Adipocyte (in vitro differentiated cells): ENCODE results near the gene LRRC47.
"Not testable (repeated sequence)": the region's sequence is repeated elsewhere in the genome, so short reads cannot be mapped to it uniquely, and the experiment has no call there.

ENCODE experiments used
- DNase-seq: peaks from one replicate; pipeline ENCODE4 v3.0.0-alpha.2; 2015; ENCODE audit warnings: low read depth
- H3K27me3 ChIP-seq: replicated peaks from 2 replicates; pipeline ENCODE4 v1.7.0; 2013; ENCODE audit warnings: mild to moderate bottlenecking, low read length, moderate library complexity; ENCODE audit not compliant: control insufficient read depth, insufficient read depth
- H3K36me3 ChIP-seq: 2 replicates; pipeline ENCODE4 v1.7.0; 2013; ENCODE audit warnings: low read length, mild to moderate bottlenecking, moderate library complexity; ENCODE audit not compliant: control insufficient read depth, insufficient read depth, severe bottlenecking
- H3K4me1 ChIP-seq: 2 replicates; pipeline ENCODE4 v1.7.0; 2013; ENCODE audit warnings: mild to moderate bottlenecking, low read length, moderate library complexity; ENCODE audit not compliant: control insufficient read depth, insufficient read depth
- H3K4me3 ChIP-seq: 2 replicates; pipeline ENCODE4 v1.7.0; 2013; ENCODE audit warnings: mild to moderate bottlenecking, low read length, moderate library complexity
- H3K9ac ChIP-seq: 2 replicates; pipeline ENCODE4 v1.7.0; 2013; ENCODE audit warnings: mild to moderate bottlenecking, low read length, moderate library complexity
- H3K9me3 ChIP-seq: 2 replicates; pipeline ENCODE4 v1.7.0; 2013; ENCODE audit warnings: mild to moderate bottlenecking, low read length, moderate library complexity; ENCODE audit not compliant: control insufficient read depth

Gene LRRC47

GRCh38 chr1:3814771-3815561, 18.7 kb upstream of the LRRC47 start:
- Histone ChIP-seq H3K4me3 (no peak overlapping the region), H3K9me3 (no peaks in the 10 kb centered on the region), H3K36me3 (peaks cover 37% of the 10 kb centered on the region), H3K4me1 (no peaks in the 10 kb centered on the region), H3K27me3 (no peaks in the 10 kb centered on the region), H3K9ac (no peak overlapping the region)
- no peak for DNase-seq

- Histone ChIP-seq H3K9ac (no peak overlapping the region), H3K27me3 (no peaks in the 10 kb centered on the region), H3K9me3 (no peaks in the 10 kb centered on the region), H3K4me3 (no peak overlapping the region), H3K36me3 (peaks cover 28% of the 10 kb centered on the region), H3K4me1 (no peaks in the 10 kb centered on the region)
- DNase-seq = no peak
Observed at GRCh38 chr1:3814065-3814464, 17.8 kb upstream of the LRRC47 start.

GRCh38 chr1:3811595-3811911, 15.3 kb upstream of the LRRC47 start:
- Histone ChIP-seq H3K4me3 (no peak overlapping the region), H3K4me1 (no peaks in the 10 kb centered on the region), H3K36me3 (peaks cover 25% of the 10 kb centered on the region), H3K9me3 (no peaks in the 10 kb centered on the region), H3K9ac (no peak overlapping the region), H3K27me3 (no peaks in the 10 kb centered on the region)
- no peak for DNase-seq

- H3K4me1 ChIP-seq, H3K27me3 ChIP-seq, H3K9me3 ChIP-seq, H3K4me3 ChIP-seq, DNase-seq, H3K9ac ChIP-seq: not testable (repeated sequence)
- peaks cover 17% of the 10 kb centered on the region for H3K36me3 ChIP-seq
Observed at GRCh38 chr1:3810149-3810761, 14.0 kb upstream of the LRRC47 start.

GRCh38 chr1:3809680-3810079, 13.4 kb upstream of the LRRC47 start:
- DNase-seq = no peak
- Histone ChIP-seq H3K9ac (no peak overlapping the region), H3K36me3 (peaks cover 11% of the 10 kb centered on the region), H3K27me3 (no peaks in the 10 kb centered on the region), H3K9me3 (no peaks in the 10 kb centered on the region), H3K4me1 (no peaks in the 10 kb centered on the region), H3K4me3 (no peak overlapping the region)

GRCh38 chr1:3807769-3808168, 11.5 kb upstream of the LRRC47 start:
- Histone ChIP-seq H3K4me3 (no peak overlapping the region), H3K9me3 (no peaks in the 10 kb centered on the region), H3K27me3 (peaks cover under 1% of the 10 kb centered on the region), H3K36me3 (no peaks in the 10 kb centered on the region), H3K4me1 (peaks cover 11% of the 10 kb centered on the region), H3K9ac (no peak overlapping the region)
- no peak for DNase-seq

GRCh38 chr1:3805038-3805437, 8.7 kb upstream of the LRRC47 start:
- DNase-seq = no peak
- no peak overlapping the region for H3K4me3 ChIP-seq
- no peaks in the 10 kb centered on the region for H3K36me3 ChIP-seq
- peaks cover 17% of the 10 kb centered on the region for H3K27me3 ChIP-seq
- H3K4me1 ChIP-seq = peaks cover 11% of the 10 kb centered on the region
- H3K9me3 ChIP-seq = no peaks in the 10 kb centered on the region
- no peak overlapping the region for H3K9ac ChIP-seq

- not testable (repeated sequence) for H3K9me3 ChIP-seq, H3K9ac ChIP-seq, DNase-seq, H3K4me3 ChIP-seq, H3K36me3 ChIP-seq
- Histone ChIP-seq H3K4me1 (peaks cover 11% of the 10 kb centered on the region), H3K27me3 (peaks cover 21% of the 10 kb centered on the region)
Observed at GRCh38 chr1:3804627-3804944, 8.3 kb upstream of the LRRC47 start.

GRCh38 chr1:3803905-3804626, 7.8 kb upstream of the LRRC47 start:
- no peak for DNase-seq

GRCh38 chr1:3800795-3801194, 4.5 kb upstream of the LRRC47 start:
- Histone ChIP-seq H3K4me1 (peaks cover 20% of the 10 kb centered on the region), H3K27me3 (peaks cover 22% of the 10 kb centered on the region)
- not testable (repeated sequence) for H3K4me3 ChIP-seq, DNase-seq, H3K36me3 ChIP-seq, H3K9me3 ChIP-seq, H3K9ac ChIP-seq

More at GRCh38 chr1:3803905-3804626, 7.8 kb upstream of the LRRC47 start:
- Histone ChIP-seq H3K4me3 (no peak overlapping the region), H3K4me1 (peaks cover 11% of the 10 kb centered on the region), H3K9ac (no peak overlapping the region), H3K36me3 (no peaks in the 10 kb centered on the region), H3K9me3 (no peaks in the 10 kb centered on the region), H3K27me3 (peaks cover 22% of the 10 kb centered on the region)

- no peaks in the 10 kb centered on the region for H3K36me3 ChIP-seq
- no peaks in the 10 kb centered on the region for H3K9me3 ChIP-seq
- no peak for DNase-seq
- no peak overlapping the region for H3K4me3 ChIP-seq
- peaks cover 22% of the 10 kb centered on the region for H3K27me3 ChIP-seq
- peaks cover 25% of the 10 kb centered on the region for H3K4me1 ChIP-seq
- H3K9ac ChIP-seq = no peak overlapping the region
Observed at GRCh38 chr1:3799976-3800685, 3.8 kb upstream of the LRRC47 start.
